ENCODE data around the gene RNU1-3.
"Not testable (repeated sequence)": the region's sequence is repeated elsewhere in the genome, so short reads cannot be mapped to it uniquely, and the experiment has no call there.

RNU1-3 gene

GRCh38 chr1:16635959-16636358 lies 30.8 kb downstream of the RNU1-3 start:
- H3K4me1 ChIP-seq; H3K27ac ChIP-seq; H3K9me3 ChIP-seq; H3K27me3 ChIP-seq; intact Hi-C loops (cut with DNase I; ENCODE audit: low total_unique reads); H3K4me3 ChIP-seq: not testable (repeated sequence)
- peaks cover 31 to 41% (median 36%) of the 10 kb centered on the region in 3 donors for H3K36me3 ChIP-seq
- DNase-seq: peak in 1 of 2 donors; percentile 20

GRCh38 chr1:16633540-16634282 lies 33.0 kb downstream of the RNU1-3 start:
- H3K27me3 ChIP-seq; intact Hi-C loops (cut with DNase I; ENCODE audit: low total_unique reads); H3K9me3 ChIP-seq; H3K4me3 ChIP-seq; H3K27ac ChIP-seq; H3K4me1 ChIP-seq: not testable (repeated sequence)
- H3K36me3 ChIP-seq: peaks cover 48 to 58% (median 55%) of the 10 kb centered on the region in 3 donors
- DNase-seq: peak in 1 of 2 donors; percentile 63

- H3K27me3 ChIP-seq; H3K27ac ChIP-seq; intact Hi-C loops (cut with DNase I; ENCODE audit: low total_unique reads); H3K4me3 ChIP-seq; H3K9me3 ChIP-seq; H3K4me1 ChIP-seq: not testable (repeated sequence)
- peaks cover 56 to 71% (median 69%) of the 10 kb centered on the region in 3 donors for H3K36me3 ChIP-seq
- peak in 1 of 2 donors; percentile 64 for DNase-seq
Measured at GRCh38 chr1:16632044-16632850, 34.5 kb downstream of the RNU1-3 start.

- intact Hi-C loops (cut with DNase I; ENCODE audit: low total_unique reads): no loop called here
- H3K36me3 ChIP-seq: peaks cover 60 to 79% (median 77%) of the 10 kb centered on the region in 3 donors
- TF ChIP-seq CTCF (IDR thresholded peaks at IDR 0.05): no peak
Measured at GRCh38 chr1:16631248-16632043, 35.3 kb downstream of the RNU1-3 start.

GRCh38 chr1:16630661-16631247 lies 36.0 kb downstream of the RNU1-3 start:
- H3K4me1 ChIP-seq: no peaks in the 10 kb centered on the region
- H3K36me3 ChIP-seq: peaks cover 67 to 86% (median 84%) of the 10 kb centered on the region in 3 donors
- H3K4me3 ChIP-seq: no peak overlapping the region
- TF ChIP-seq CTCF (IDR thresholded peaks at IDR 0.05): no peak
- DNase-seq: peak in 1 of 2 donors; percentile 72
- no peaks in the 10 kb centered on the region for H3K27me3 ChIP-seq
- no peaks in the 10 kb centered on the region for H3K9me3 ChIP-seq
- no peak overlapping the region for H3K27ac ChIP-seq
- intact Hi-C loops (cut with DNase I; ENCODE audit: low total_unique reads): no loop called here

More at GRCh38 chr1:16631248-16632043, 35.3 kb downstream of the RNU1-3 start:
- Histone ChIP-seq H3K4me1 (no peaks in the 10 kb centered on the region), H3K9me3 (no peaks in the 10 kb centered on the region), H3K27ac (no peak overlapping the region), H3K4me3 (no peak overlapping the region), H3K27me3 (no peaks in the 10 kb centered on the region)
- peak in 1 of 2 donors; percentile 72 for DNase-seq

GRCh38 chr1:16629916-16630530 lies 36.7 kb downstream of the RNU1-3 start:
- not testable (repeated sequence) for H3K4me3 ChIP-seq
- peak in 1 of 2 donors; percentile 68 for DNase-seq

More at GRCh38 chr1:16629916-16630530, 36.7 kb downstream of the RNU1-3 start:
- H3K9me3 ChIP-seq; H3K27me3 ChIP-seq; H3K4me1 ChIP-seq; intact Hi-C loops (cut with DNase I; ENCODE audit: low total_unique reads); H3K27ac ChIP-seq: not testable (repeated sequence)
- peaks cover 73 to 94% (median 92%) of the 10 kb centered on the region in 3 donors for H3K36me3 ChIP-seq

All from tibial artery (tissue), 4 donors.